MCF 10A (cell line): ENCODE data around the gene LRRC3. TPM values are rescaled to one million over a fixed set of nuclear protein-coding genes. Genes with fewer than 3 reads are reported as not detected.

ENCODE experiments used
- BruUV-seq: library from RNA; stranded (reverse); fragments of 400-500 nt; replicated peaks from 2 replicates; lab custom pipeline; 2021; lab: Mats Ljungman, UMichigan
- CTCF ChIA-PET: fragments of 300-600 bp; sonication (Branson Sonifier 250); formaldehyde crosslinking; extraction: SDS; loops from one replicate; lab custom pipeline; 2021; ENCODE audit warnings: antibody characterized with exemption, inconsistent platforms; lab: Yijun Ruan, JAX
- POLR2A ChIA-PET: fragments of 300-600, 350-650 bp; sonication (Branson Sonifier 250); formaldehyde crosslinking; extraction: SDS; loops from one replicate; lab custom pipeline; 2020; ENCODE audit warnings: antibody characterized with exemption, inconsistent platforms; lab: Yijun Ruan, JAX
- DNase-seq: peaks from one replicate; pipeline ENCODE4 v3.0.0-alpha.2; 2018; ENCODE audit not compliant: unreplicated experiment
- H3K27ac Mint-ChIP-seq: one replicate; pipeline ENCODE4 v1.8.0; 2022; ENCODE audit warnings: mild to moderate bottlenecking, low read depth, mixed read lengths; ENCODE audit not compliant: unreplicated experiment
- H3K27me3 Mint-ChIP-seq: one replicate; pipeline ENCODE4 v1.8.0; 2022; ENCODE audit warnings: mixed read lengths; ENCODE audit not compliant: insufficient read depth, unreplicated experiment
- H3K36me3 Mint-ChIP-seq: one replicate; pipeline ENCODE4 v1.8.0; 2022; ENCODE audit warnings: mild to moderate bottlenecking, moderate library complexity, mixed read lengths; ENCODE audit not compliant: insufficient read depth, unreplicated experiment
- H3K4me1 Mint-ChIP-seq: one replicate; pipeline ENCODE4 v1.8.0; 2022; ENCODE audit warnings: mixed read lengths; ENCODE audit not compliant: insufficient read depth, unreplicated experiment
- H3K4me3 Mint-ChIP-seq: one replicate; pipeline ENCODE4 v1.8.0; 2022; ENCODE audit warnings: mild to moderate bottlenecking, moderate library complexity, mixed read lengths; ENCODE audit not compliant: unreplicated experiment
- H3K9me3 Mint-ChIP-seq: one replicate; pipeline ENCODE4 v1.8.0; 2022; ENCODE audit warnings: mixed read lengths; ENCODE audit not compliant: unreplicated experiment
- intact Hi-C: fragments of 100-400 bp; cut with micrococcal nuclease; formaldehyde crosslinking; loops from 2 replicates; pipeline ENCODE4 v1.14.1; 2022
- total RNA-seq: library from RNA; stranded (reverse); gene quantifications from 2 replicates; pipeline ENCODE4 v1.2.3, GENCODE V29; 2022
- TF ChIP-seq, protein P1 (sequence below): fragments of 200-600 bp; IDR thresholded peaks from one replicate; pipeline ENCODE4 v1.8.0; 2022; ENCODE audit warnings: antibody characterized with exemption, mild to moderate bottlenecking; ENCODE audit not compliant: unreplicated experiment

Gene LRRC3
- total RNA-seq, 1 experiment from 2014 or later = not detected

DNA sequence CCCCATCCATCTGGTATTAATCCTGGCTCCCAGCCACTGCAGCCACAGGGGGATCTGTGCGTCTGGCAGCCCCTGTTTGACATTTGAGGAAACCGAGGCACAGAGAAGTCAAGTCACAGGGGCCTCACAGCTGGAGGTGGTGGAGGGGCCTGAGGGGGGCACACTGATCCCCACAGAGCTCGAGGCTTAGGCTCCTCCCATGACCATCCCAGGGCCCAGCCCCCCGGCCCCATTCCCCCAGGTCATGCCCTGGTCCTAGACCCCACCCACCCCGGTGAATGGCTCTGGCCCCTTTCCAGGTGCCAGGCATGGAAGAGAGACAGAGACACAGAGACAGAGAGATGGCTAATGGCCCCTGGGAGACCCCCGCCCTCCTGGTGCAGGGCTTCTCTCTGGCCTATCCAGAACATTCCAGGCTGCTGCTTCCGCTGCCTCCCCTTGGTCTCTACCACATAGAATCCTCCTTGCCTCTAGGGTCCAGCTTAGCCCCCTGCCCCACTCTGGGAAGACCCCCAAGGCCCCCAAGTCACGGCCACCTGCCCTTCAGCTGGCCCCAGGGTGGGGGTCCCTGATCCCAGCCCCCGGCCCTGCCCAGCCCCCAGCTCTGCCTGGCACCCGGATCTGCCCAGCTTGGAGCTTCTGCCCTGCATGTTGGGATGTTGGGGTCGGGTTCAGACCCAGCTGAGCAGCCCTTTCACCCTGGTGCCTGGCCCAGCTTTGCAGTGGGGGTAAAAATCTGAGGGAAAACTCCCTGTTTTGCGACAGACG is 29.2 kb upstream of the LRRC3 start:
- Mint-ChIP-seq H3K27ac (no peak overlapping the region), H3K4me1 (no peaks in the 10 kb centered on the region), H3K27me3 (no peaks in the 10 kb centered on the region), H3K4me3 (peak overlapping the region; percentile 76), H3K36me3 (peaks cover 5% of the 10 kb centered on the region), H3K9me3 (peaks cover 5% of the 10 kb centered on the region)
- intact Hi-C loops = no loop called here
- no TSS peak for BruUV-seq
- POLR2A ChIA-PET = no interaction called here
- DNase-seq = no peak
- CTCF ChIA-PET = interaction anchor here (0.6 to 0.7 kb wide), 4 partner anchors 82 to 673 kb away, joined by 3 to 4 read pairs (median 3); no protein-coding TSS in a partner anchor
- TF ChIP-seq, protein P1, sequence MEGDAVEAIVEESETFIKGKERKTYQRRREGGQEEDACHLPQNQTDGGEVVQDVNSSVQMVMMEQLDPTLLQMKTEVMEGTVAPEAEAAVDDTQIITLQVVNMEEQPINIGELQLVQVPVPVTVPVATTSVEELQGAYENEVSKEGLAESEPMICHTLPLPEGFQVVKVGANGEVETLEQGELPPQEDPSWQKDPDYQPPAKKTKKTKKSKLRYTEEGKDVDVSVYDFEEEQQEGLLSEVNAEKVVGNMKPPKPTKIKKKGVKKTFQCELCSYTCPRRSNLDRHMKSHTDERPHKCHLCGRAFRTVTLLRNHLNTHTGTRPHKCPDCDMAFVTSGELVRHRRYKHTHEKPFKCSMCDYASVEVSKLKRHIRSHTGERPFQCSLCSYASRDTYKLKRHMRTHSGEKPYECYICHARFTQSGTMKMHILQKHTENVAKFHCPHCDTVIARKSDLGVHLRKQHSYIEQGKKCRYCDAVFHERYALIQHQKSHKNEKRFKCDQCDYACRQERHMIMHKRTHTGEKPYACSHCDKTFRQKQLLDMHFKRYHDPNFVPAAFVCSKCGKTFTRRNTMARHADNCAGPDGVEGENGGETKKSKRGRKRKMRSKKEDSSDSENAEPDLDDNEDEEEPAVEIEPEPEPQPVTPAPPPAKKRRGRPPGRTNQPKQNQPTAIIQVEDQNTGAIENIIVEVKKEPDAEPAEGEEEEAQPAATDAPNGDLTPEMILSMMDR = no peak

DNA sequence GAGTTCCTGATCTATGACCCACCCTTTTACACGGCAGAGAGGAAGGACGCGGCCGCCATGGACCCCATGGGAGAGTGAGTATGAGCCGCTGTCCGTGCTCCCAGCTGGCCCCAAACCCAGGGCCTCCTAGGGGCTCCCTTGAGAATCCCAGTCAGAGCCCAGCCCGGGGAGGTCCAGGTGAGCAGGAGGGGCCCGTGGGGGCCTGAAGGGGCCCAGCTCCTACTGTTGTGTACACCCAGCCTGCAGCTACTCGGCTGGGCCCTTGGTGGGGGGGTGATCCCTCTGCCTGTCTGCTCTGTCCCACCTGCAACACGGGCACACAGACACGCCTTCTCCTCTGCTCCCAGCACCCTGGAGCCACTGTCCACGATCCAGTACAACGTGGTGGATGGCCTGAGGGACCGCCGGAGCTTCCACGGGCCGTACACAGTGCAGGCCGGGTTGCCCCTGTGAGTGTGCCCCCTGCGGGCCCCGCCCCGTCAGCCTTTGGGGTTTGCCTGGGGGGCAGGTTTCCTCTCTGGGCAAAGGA is 28.6 kb upstream of the LRRC3 start:
- no peaks in the 10 kb centered on the region for H3K27me3 Mint-ChIP-seq
- intact Hi-C loops = no loop called here
- peaks cover 5% of the 10 kb centered on the region for H3K36me3 Mint-ChIP-seq
- no peak overlapping the region for H3K27ac Mint-ChIP-seq
- DNase-seq = no peak
- TF ChIP-seq, protein P1 = no peak
- H3K4me1 Mint-ChIP-seq = no peaks in the 10 kb centered on the region
- H3K4me3 Mint-ChIP-seq = peak overlapping the region; percentile 76
- ChIA-PET POLR2A (no interaction called here), CTCF (interaction anchor here (0.6 kb wide), 3 partner anchors 83 to 325 kb away, joined by 3 read pairs; no protein-coding TSS in a partner anchor)
- no TSS peak for BruUV-seq
- peaks cover 8% of the 10 kb centered on the region for H3K9me3 Mint-ChIP-seq

DNA sequence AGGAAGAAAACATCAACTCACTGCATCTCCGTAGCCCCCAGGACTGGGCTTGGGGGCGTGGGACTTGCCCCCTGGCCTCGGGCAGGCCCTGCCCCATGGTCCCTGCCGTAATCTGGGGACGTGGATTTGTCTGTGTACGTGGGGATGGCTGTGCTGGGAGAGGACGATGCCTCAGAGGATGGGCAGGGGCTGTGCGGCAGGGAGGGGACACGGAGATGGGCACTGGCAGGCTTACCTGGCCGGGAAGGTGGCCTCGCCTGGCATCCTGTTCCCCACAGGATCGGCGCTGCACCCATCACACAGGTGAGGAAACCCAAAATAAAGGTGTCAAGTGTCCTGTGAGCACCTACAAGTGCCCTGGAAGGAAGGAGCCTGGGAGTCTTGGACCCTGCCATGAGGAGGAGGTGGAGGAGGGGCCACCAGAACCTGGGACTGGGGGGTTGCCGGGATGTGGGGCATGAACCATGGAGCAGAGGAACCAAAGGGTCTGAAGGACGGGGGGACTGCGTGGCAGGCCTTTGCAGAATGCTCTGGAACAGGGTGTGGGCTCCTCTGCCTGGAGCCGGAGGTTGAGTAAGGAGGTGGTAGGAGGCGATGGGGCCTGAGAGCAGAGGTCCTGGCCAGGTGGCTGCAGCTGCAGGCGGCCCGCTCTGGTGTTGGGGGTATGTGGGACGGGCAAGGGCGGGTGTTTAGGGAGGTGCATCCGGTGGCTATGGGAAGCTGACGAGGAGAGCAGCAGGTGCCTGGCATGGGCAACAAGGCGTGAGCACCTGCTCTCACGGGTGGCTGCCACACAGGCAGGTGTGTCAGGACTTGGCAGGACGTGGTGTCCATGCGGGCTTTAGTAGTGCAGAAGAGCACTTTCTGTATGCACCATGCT is 27.8 kb upstream of the LRRC3 start:
- CTCF ChIA-PET = interaction anchor here (0.9 kb wide), 1 partner anchor 83 kb away, joined by 4 read pairs; no protein-coding TSS in a partner anchor
- intact Hi-C loops = no loop called here
- TF ChIP-seq, protein P1 = no peak
- Mint-ChIP-seq H3K27ac (no peak overlapping the region), H3K4me1 (no peaks in the 10 kb centered on the region), H3K27me3 (no peaks in the 10 kb centered on the region), H3K4me3 (no peak overlapping the region), H3K36me3 (peaks cover 5% of the 10 kb centered on the region), H3K9me3 (peaks cover 8% of the 10 kb centered on the region)
- DNase-seq = no peak
- TSS peak; percentile 16 for BruUV-seq
- POLR2A ChIA-PET = no interaction called here
